GM21528 (cell line): ENCODE measurements around the gene NAB2.
"Not testable (repeated sequence)": the region's sequence is repeated elsewhere in the genome, so short reads cannot be mapped to it uniquely, and the experiment has no call there.

Experiments
- ATAC-seq: cut with Tn5 transposase; IDR thresholded peaks from one replicate; pipeline ENCODE4 v1.9.1; 2021; ENCODE audit warnings: mild to moderate bottlenecking, moderate library complexity; ENCODE audit not compliant: unreplicated experiment, low FRiP score

The NAB2 gene

GRCh38 chr12:57088354-57089270 lies at the start of gene NAB2:
TSS of gene NAB2 (plus strand) at chr12:57089114. CDS start at chr12:57089272, 158 bp downstream.
- ATAC-seq, result peak; percentile 47

- no peak for ATAC-seq
Observed at GRCh38 chr12:57040211-57040610, 48.7 kb upstream of the NAB2 start.

GRCh38 chr12:57040750-57041149 lies 48.2 kb upstream of the NAB2 start:
- no peak for ATAC-seq

GRCh38 chr12:57042695-57043094 lies 46.2 kb upstream of the NAB2 start:
- no peak for ATAC-seq

GRCh38 chr12:57044468-57044867 lies 44.4 kb upstream of the NAB2 start:
- no peak for ATAC-seq

- no peak for ATAC-seq
Observed at GRCh38 chr12:57044889-57045288, 44.0 kb upstream of the NAB2 start.

GRCh38 chr12:57046086-57046791 lies 42.7 kb upstream of the NAB2 start:
- ATAC-seq, result no peak

GRCh38 chr12:57046947-57047890 lies 41.7 kb upstream of the NAB2 start:
- ATAC-seq, result no peak

- ATAC-seq, result no peak
Observed at GRCh38 chr12:57047981-57048380, 40.9 kb upstream of the NAB2 start.

- ATAC-seq, result no peak
Observed at GRCh38 chr12:57048423-57049118, 40.3 kb upstream of the NAB2 start.

- ATAC-seq, result no peak
Observed at GRCh38 chr12:57049119-57049446, 39.8 kb upstream of the NAB2 start.

GRCh38 chr12:57049890-57050289 lies 39.0 kb upstream of the NAB2 start, which contains the start of gene MYO1A:
TSS of gene MYO1A (minus strand) at chr12:57050129. CDS start at chr12:57048323, 1,806 bp downstream.
- no peak for ATAC-seq

GRCh38 chr12:57051011-57051410 lies 37.9 kb upstream of the NAB2 start:
- no peak for ATAC-seq

- ATAC-seq, result not testable (repeated sequence)
Observed at GRCh38 chr12:57053146-57053545, 35.8 kb upstream of the NAB2 start.

- not testable (repeated sequence) for ATAC-seq
Observed at GRCh38 chr12:57053901-57054300, 35.0 kb upstream of the NAB2 start.

- no peak for ATAC-seq
Observed at GRCh38 chr12:57055824-57056223, 33.1 kb upstream of the NAB2 start.

- ATAC-seq, result no peak
Observed at GRCh38 chr12:57057067-57057751, 31.7 kb upstream of the NAB2 start.

GRCh38 chr12:57058454-57058853 lies 30.5 kb upstream of the NAB2 start:
- no peak for ATAC-seq

GRCh38 chr12:57063991-57064685 lies 24.8 kb upstream of the NAB2 start:
- peak; percentile 65 for ATAC-seq
